GM10847 (cell line): ENCODE data around the gene RRP8.

Experiments
- POLR2A ChIP-seq: IDR thresholded peaks from 2 replicates; pipeline ENCODE4 v1.6.1; 2011; ENCODE audit not compliant: insufficient read length; ENCODE audit errors: extremely low read depth

The RRP8 gene

GRCh38 chr11:6601041-6601461 is 2.4 kb downstream of the RRP8 start:
- no peak for TF ChIP-seq POLR2A

GRCh38 chr11:6599881-6600390 is 3.5 kb downstream of the RRP8 start:
- no peak for TF ChIP-seq POLR2A

- TF ChIP-seq POLR2A = no peak
Measured at GRCh38 chr11:6599449-6599848, 4.0 kb downstream of the RRP8 start.

- no peak for TF ChIP-seq POLR2A
Measured at GRCh38 chr11:6598555-6598954, 4.9 kb downstream of the RRP8 start.

GRCh38 chr11:6596239-6596877 is 7.1 kb downstream of the RRP8 start:
- TF ChIP-seq POLR2A = no peak

GRCh38 chr11:6594142-6594768 is 9.2 kb downstream of the RRP8 start:
- TF ChIP-seq POLR2A = no peak

- no peak for TF ChIP-seq POLR2A
Measured at GRCh38 chr11:6588018-6588417, 15.4 kb downstream of the RRP8 start.

- no peak for TF ChIP-seq POLR2A
Measured at GRCh38 chr11:6587360-6587953, 16.0 kb downstream of the RRP8 start.

- TF ChIP-seq POLR2A = no peak
Measured at GRCh38 chr11:6586434-6587359, 16.7 kb downstream of the RRP8 start.

- no peak for TF ChIP-seq POLR2A
Measured at GRCh38 chr11:6584528-6584927, 18.9 kb downstream of the RRP8 start.

- TF ChIP-seq POLR2A = no peak
Measured at GRCh38 chr11:6583584-6583983, 19.8 kb downstream of the RRP8 start.

- no peak for TF ChIP-seq POLR2A
Measured at GRCh38 chr11:6579681-6580080, 23.7 kb downstream of the RRP8 start.

GRCh38 chr11:6578134-6578533 is 25.3 kb downstream of the RRP8 start:
- no peak for TF ChIP-seq POLR2A

- no peak for TF ChIP-seq POLR2A
Measured at GRCh38 chr11:6576471-6577373, 26.7 kb downstream of the RRP8 start.
